GM12878 (cell line): ENCODE results near the gene PDSS1. TPM values are rescaled to one million over a fixed set of nuclear protein-coding genes. Genes with fewer than 3 reads are reported as not detected.

Source experiments
- ATAC-seq: fragments of 200-7000 bp; cut with Tn5 transposase; 3 replicates; pipeline ENCODE4 v1.9.1; 2020; ENCODE audit warnings: mild to moderate bottlenecking, moderate library complexity
- BruUV-seq: library from RNA; stranded (reverse); fragments of 400-500 nt; replicated peaks from 2 replicates; lab custom pipeline; 2021; lab: Mats Ljungman, UMichigan
- CTCF ChIA-PET: fragments of 300-600 bp; sonication (Branson Sonifier 250); formaldehyde crosslinking; extraction: SDS; loops from one replicate; lab custom pipeline; 2021; ENCODE audit warnings: inconsistent platforms; lab: Yijun Ruan, JAX
- POLR2A ChIA-PET: fragments of 350-600 bp; formaldehyde crosslinking; extraction: SDS; loops from one replicate; lab custom pipeline; 2021; ENCODE audit warnings: inconsistent platforms; lab: Charles Lee
- RAD21 ChIA-PET: fragments of 300-600 bp; sonication (Branson Sonifier 250); formaldehyde crosslinking; loops from one replicate; lab custom pipeline; 2023; ENCODE audit warnings: antibody characterized with exemption; ENCODE audit not compliant: unreplicated experiment; lab: Charles Lee
- SMC1A ChIA-PET: fragments of 300-600 bp; sonication (Branson Sonifier 250); formaldehyde crosslinking; loops from one replicate; lab custom pipeline; 2023; ENCODE audit not compliant: unreplicated experiment, uncharacterized antibody; lab: Charles Lee
- DNase-seq: peaks from one replicate; pipeline ENCODE4 v3.0.0-alpha.2; 2011; ENCODE audit warnings: low read depth, low spot score
- FAIRE-seq: peaks from 3 replicates; lab custom pipeline; 2011; peaks lifted over from hg19 to GRCh38; lab: Jason Lieb, UNC
- H2AFZ ChIP-seq: 2 replicates; pipeline ENCODE4 v1.6.0; 2011; ENCODE audit warnings: low read depth, low read length, control low read depth; ENCODE audit not compliant: control insufficient read depth
- H3K27ac ChIP-seq: 2 replicates; pipeline ENCODE4 v1.5.1; 2011; ENCODE audit warnings: control low read depth; ENCODE audit not compliant: control insufficient read depth, insufficient read depth
- H3K27me3 ChIP-seq, 2 experiments: replicated peaks in 1 of 2; 2 replicates each; pipeline versions ENCODE4 v1.6.0 to v1.6.1; 2011; ENCODE audit warnings: low read length in 1 of 2; ENCODE audit not compliant: control insufficient read depth in 2 of 2, insufficient read depth in 2 of 2
- H3K36me3 ChIP-seq, 2 experiments: 2 replicates each; pipeline ENCODE4 v1.5.1; 2011; ENCODE audit warnings: low read length in 1 of 2; ENCODE audit not compliant: control insufficient read depth in 2 of 2, insufficient read depth in 2 of 2
- H3K4me1 ChIP-seq: 2 replicates; pipeline ENCODE4 v1.6.1; 2011; ENCODE audit warnings: mild to moderate bottlenecking, low read length, moderate library complexity, mixed read lengths; ENCODE audit not compliant: control insufficient read depth, insufficient read depth
- H3K4me2 ChIP-seq: 2 replicates; pipeline ENCODE4 v1.6.0; 2011; ENCODE audit warnings: control low read depth; ENCODE audit not compliant: control insufficient read depth, insufficient read depth
- H3K4me3 ChIP-seq: fragments of 200-600 bp; sonication (generic); 2 replicates; pipeline ENCODE4 v1.5.1; 2016
- H3K79me2 ChIP-seq: 2 replicates; pipeline ENCODE4 v1.6.0; 2011; ENCODE audit warnings: low read length; ENCODE audit not compliant: control insufficient read depth, insufficient read depth
- H3K9ac ChIP-seq: 2 replicates; pipeline ENCODE4 v1.8.0; 2011; ENCODE audit warnings: low read length, control low read depth, mixed read lengths; ENCODE audit not compliant: control insufficient read depth, insufficient read depth
- H3K9me3 ChIP-seq: replicated peaks from 3 replicates; pipeline ENCODE4 v1.5.1; 2011; ENCODE audit warnings: mild to moderate bottlenecking, low read length; ENCODE audit not compliant: control insufficient read depth, insufficient read depth
- H4K20me1 ChIP-seq: 2 replicates; pipeline ENCODE4 v1.6.0; 2011; ENCODE audit not compliant: control insufficient read depth, insufficient read depth
- KLF5 ChIP-seq: fragments of 450-650 bp; IDR thresholded peaks from 2 replicates; pipeline ENCODE4 v1.6.1; 2014; ENCODE audit warnings: mild to moderate bottlenecking; ENCODE audit not compliant: partially characterized antibody
- NBN ChIP-seq: fragments of 450-650 bp; IDR thresholded peaks from 2 replicates; pipeline ENCODE4 v1.6.1; 2016
- NFYA ChIP-seq: IDR thresholded peaks from 2 replicates; pipeline ENCODE4 v1.6.1; 2011; ENCODE audit warnings: low read depth, mild to moderate bottlenecking, low read length, improper control_type of control experiment, borderline replicate concordance
- NR2C1 ChIP-seq: fragments of 450-650 bp; IDR thresholded peaks from 2 replicates; pipeline ENCODE4 v1.6.1; 2017; ENCODE audit warnings: antibody characterized with exemption, mild to moderate bottlenecking, moderate library complexity
- NRF1 ChIP-seq: conservative IDR thresholded peaks from 2 replicates; pipeline ENCODE4 v1.6.1; 2011; ENCODE audit warnings: mild to moderate bottlenecking, low read depth, low read length, improper control_type of control experiment
- YY1 ChIP-seq: IDR thresholded peaks from 2 replicates; pipeline ENCODE4 v1.6.1; 2011; ENCODE audit warnings: low read depth, mild to moderate bottlenecking, low read length
- ZNF622 ChIP-seq: fragments of 450-650 bp; IDR thresholded peaks from 2 replicates; pipeline ENCODE4 v1.6.1; 2017; ENCODE audit warnings: mild to moderate bottlenecking, inconsistent platforms
- WGBS: methylation state at CpG from one replicate; pipeline ENCODE4 v1.1.6; 2016; ENCODE audit warnings: low lambda C conversion rate; ENCODE audit not compliant: insufficient replicate concordance, insufficient coverage; ENCODE audit errors: missing lambda C conversion rate; 5-methylcytosine and 5-hydroxymethylcytosine counted together
- in situ Hi-C: fragments of 300-500 bp; cut with MboI; formaldehyde crosslinking; loops from 9 replicates; pipeline ENCODE4 v1.14.3; 2018; ENCODE audit warnings: mixed read lengths
- intact Hi-C: fragments of 100-400 bp; cut with micrococcal nuclease; formaldehyde crosslinking; loops from one replicate; pipeline ENCODE4 v1.14.2; 2022; ENCODE audit not compliant: unreplicated experiment
- polyA plus RNA-seq, 11 experiments: library from polyadenylated mRNA; depleted of rRNA in 4 of 11; unstranded in 6 of 11; stranded (reverse) in 5 of 11; fragments of >200 nt; fragmentation: Nextera tagmentation in 4 of 11; fragmentation: Illumina TruSeq in 1 of 11; extraction: Ambion mirVana in 4 of 11; extraction: Trizol in 1 of 11; gene quantifications; 1 replicate in 1 of 11; 2 replicates in 10 of 11; pipeline versions ENCODE4 v1.2.1 to v1.2.3, GENCODE V29; 2011 to 2016; ENCODE audit warnings: inconsistent platforms in 2 of 11, missing spikeins in 2 of 11, low read depth in 1 of 11
- total RNA-seq, 4 experiments: library from RNA; depleted of rRNA in 3 of 4; stranded (reverse); fragments of >200 nt in 3 of 4; fragmentation: Illumina TruSeq in 1 of 4; extraction: Trizol in 1 of 4; gene quantifications; 2 replicates each; pipeline versions ENCODE4 v1.2.1 to v1.2.3, GENCODE V29; 2013 to 2021
- TF ChIP-seq, protein P1 (sequence below): fragments of 450-650 bp; IDR thresholded peaks from 2 replicates; pipeline ENCODE4 v1.6.1; 2017; ENCODE audit warnings: mild to moderate bottlenecking, moderate library complexity
- TF ChIP-seq, protein P2 (sequence below): fragments of 150-350 bp; IDR thresholded peaks from 2 replicates; pipeline ENCODE4 v1.6.1; 2016; ENCODE audit warnings: low read depth, low read length

The PDSS1 gene
- total and polyA plus RNA-seq, 10 of the 15 experiments (the other 5 are each of a cell fraction or from before 2014, with no cell fraction given) = 12.2 to 48.2 (median 35.9) TPM

DNA sequence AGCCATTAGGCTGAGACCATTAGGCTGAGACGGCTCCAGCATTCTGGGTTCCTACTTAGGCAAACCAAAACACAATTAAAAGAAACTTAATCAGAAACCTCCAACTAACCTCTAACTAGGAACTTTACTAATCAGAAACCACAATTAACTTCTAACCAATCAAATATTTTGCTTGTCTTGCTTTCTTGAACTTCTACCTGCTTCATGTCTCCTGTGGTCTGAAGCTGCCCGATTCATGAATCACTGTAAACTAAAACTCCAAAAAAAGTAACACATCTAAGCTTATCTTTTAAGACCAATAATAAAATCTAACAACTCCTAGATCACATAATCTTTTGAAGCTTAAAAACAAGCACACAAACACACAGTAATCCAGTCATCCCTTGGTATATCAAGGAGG lies 76.1 kb downstream of the PDSS1 start:
- DNase-seq (no peak), FAIRE-seq (no peak), ATAC-seq (no peak)
- in situ Hi-C loops = no loop called here
- no peak overlapping the region for H3K4me3 ChIP-seq
- no peak overlapping the region for H3K4me2 ChIP-seq
- ChIA-PET SMC1A (interaction anchor here (0.6 to 2.1 kb wide), 5 partner anchors 11 to 47 kb away, joined by 3 to 6 read pairs (median 5); no protein-coding TSS in a partner anchor), RAD21 (interaction anchor here (0.7 to 2.4 kb wide), 4 partner anchors 8 to 106 kb away, joined by 3 to 5 read pairs (median 4); no protein-coding TSS in a partner anchor), POLR2A (interaction anchor here (0.6 to 1.3 kb wide), 5 partner anchors 9 to 228 kb away, joined by 3 to 6 read pairs (median 4); no protein-coding TSS in a partner anchor), CTCF (interaction anchor here (1.4 to 2.3 kb wide), 5 partner anchors 16 to 108 kb away, joined by 3 to 6 read pairs (median 4); partner anchors contain the start of gene ABI1)
- H3K4me1 ChIP-seq = no peaks in the 10 kb centered on the region; the same call in none of the 2 replicates
- H3K27ac ChIP-seq = no peak overlapping the region
- H2AFZ ChIP-seq = no peak overlapping the region
- H3K27me3 ChIP-seq = no peaks in the 10 kb centered on the region
- peaks cover 64% of the 10 kb centered on the region for H3K79me2 ChIP-seq
- TF ChIP-seq NR2C1 = 0 out of 2 replicates have a peak, but pooled peaks have one; percentile 4
- TF ChIP-seq NBN = no peak
- intact Hi-C loops = no loop called here
- no peaks in the 10 kb centered on the region; the same call in 2 of the 3 replicates for H3K9me3 ChIP-seq
- 98% methylated on average over 2 of the region's 2 CpGs for WGBS
- no peaks in the 10 kb centered on the region for H4K20me1 ChIP-seq
- BruUV-seq = no TSS peak
- peaks cover 0 to 4% of the 10 kb centered on the region in 2 experiments for H3K36me3 ChIP-seq
- no peak overlapping the region for H3K9ac ChIP-seq

DNA sequence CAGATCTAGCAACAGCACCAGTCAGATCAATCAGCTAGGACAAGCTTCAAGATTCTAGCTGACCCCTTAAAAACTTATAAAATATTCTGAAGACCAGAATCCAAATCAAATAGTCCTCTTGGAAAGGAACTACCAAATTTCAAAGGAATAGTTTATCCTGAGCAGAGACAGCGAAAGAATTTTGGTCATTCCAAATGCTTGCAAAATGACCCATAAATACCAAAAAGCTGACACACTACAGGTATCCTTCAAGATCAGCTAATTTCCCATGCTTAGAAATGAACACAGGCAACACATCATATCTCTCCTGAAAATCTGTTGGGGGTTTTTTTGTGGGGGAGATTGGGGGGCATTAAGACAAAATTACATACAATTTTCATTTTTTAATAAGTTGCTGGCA lies 78.8 kb downstream of the PDSS1 start:
- Histone ChIP-seq H3K27me3 (no peaks in the 10 kb centered on the region), H2AFZ (no peak overlapping the region), H3K9ac (no peak overlapping the region), H3K36me3 (peaks cover 0 to 4% of the 10 kb centered on the region in 2 experiments; a peak in 3 of 4 replicates), H3K79me2 (peaks cover 88% of the 10 kb centered on the region), H3K4me1 (peaks cover 26% of the 10 kb centered on the region), H3K9me3 (no peaks in the 10 kb centered on the region; the same call in 2 of the 3 replicates), H3K4me3 (no peak overlapping the region), H4K20me1 (no peaks in the 10 kb centered on the region), H3K4me2 (no peak overlapping the region), H3K27ac (no peak overlapping the region)
- 92% methylated on average over 1 of the region's 1 CpG for WGBS
- SMC1A ChIA-PET = interaction anchor here (0.9 to 1.5 kb wide), 5 partner anchors 10 to 50 kb away, joined by 3 to 4 read pairs (median 3); no protein-coding TSS in a partner anchor
- in situ Hi-C loops = no loop called here
- no peak for FAIRE-seq
- intact Hi-C loops = no loop called here
- RAD21 ChIA-PET = no interaction called here
- CTCF ChIA-PET = interaction anchor here (1.5 kb wide), 1 partner anchor 80 kb away, joined by 6 read pairs; no protein-coding TSS in a partner anchor
- no TSS peak for BruUV-seq
- POLR2A ChIA-PET = interaction anchor here (0.8 kb wide), 1 partner anchor 82 kb away, joined by 3 read pairs; no protein-coding TSS in a partner anchor
- DNase-seq = no peak
- ATAC-seq = no peak
- no peak for TF ChIP-seq KLF5
- TF ChIP-seq, protein P1, sequence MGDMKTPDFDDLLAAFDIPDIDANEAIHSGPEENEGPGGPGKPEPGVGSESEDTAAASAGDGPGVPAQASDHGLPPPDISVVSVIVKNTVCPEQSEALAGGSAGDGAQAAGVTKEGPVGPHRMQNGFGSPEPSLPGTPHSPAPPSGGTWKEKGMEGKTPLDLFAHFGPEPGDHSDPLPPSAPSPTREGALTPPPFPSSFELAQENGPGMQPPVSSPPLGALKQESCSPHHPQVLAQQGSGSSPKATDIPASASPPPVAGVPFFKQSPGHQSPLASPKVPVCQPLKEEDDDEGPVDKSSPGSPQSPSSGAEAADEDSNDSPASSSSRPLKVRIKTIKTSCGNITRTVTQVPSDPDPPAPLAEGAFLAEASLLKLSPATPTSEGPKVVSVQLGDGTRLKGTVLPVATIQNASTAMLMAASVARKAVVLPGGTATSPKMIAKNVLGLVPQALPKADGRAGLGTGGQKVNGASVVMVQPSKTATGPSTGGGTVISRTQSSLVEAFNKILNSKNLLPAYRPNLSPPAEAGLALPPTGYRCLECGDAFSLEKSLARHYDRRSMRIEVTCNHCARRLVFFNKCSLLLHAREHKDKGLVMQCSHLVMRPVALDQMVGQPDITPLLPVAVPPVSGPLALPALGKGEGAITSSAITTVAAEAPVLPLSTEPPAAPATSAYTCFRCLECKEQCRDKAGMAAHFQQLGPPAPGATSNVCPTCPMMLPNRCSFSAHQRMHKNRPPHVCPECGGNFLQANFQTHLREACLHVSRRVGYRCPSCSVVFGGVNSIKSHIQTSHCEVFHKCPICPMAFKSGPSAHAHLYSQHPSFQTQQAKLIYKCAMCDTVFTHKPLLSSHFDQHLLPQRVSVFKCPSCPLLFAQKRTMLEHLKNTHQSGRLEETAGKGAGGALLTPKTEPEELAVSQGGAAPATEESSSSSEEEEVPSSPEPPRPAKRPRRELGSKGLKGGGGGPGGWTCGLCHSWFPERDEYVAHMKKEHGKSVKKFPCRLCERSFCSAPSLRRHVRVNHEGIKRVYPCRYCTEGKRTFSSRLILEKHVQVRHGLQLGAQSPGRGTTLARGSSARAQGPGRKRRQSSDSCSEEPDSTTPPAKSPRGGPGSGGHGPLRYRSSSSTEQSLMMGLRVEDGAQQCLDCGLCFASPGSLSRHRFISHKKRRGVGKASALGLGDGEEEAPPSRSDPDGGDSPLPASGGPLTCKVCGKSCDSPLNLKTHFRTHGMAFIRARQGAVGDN = no peak
- TF ChIP-seq NRF1 = no peak
- no peak for TF ChIP-seq YY1
- TF ChIP-seq ZNF622 = no peak
- TF ChIP-seq, protein P2, sequence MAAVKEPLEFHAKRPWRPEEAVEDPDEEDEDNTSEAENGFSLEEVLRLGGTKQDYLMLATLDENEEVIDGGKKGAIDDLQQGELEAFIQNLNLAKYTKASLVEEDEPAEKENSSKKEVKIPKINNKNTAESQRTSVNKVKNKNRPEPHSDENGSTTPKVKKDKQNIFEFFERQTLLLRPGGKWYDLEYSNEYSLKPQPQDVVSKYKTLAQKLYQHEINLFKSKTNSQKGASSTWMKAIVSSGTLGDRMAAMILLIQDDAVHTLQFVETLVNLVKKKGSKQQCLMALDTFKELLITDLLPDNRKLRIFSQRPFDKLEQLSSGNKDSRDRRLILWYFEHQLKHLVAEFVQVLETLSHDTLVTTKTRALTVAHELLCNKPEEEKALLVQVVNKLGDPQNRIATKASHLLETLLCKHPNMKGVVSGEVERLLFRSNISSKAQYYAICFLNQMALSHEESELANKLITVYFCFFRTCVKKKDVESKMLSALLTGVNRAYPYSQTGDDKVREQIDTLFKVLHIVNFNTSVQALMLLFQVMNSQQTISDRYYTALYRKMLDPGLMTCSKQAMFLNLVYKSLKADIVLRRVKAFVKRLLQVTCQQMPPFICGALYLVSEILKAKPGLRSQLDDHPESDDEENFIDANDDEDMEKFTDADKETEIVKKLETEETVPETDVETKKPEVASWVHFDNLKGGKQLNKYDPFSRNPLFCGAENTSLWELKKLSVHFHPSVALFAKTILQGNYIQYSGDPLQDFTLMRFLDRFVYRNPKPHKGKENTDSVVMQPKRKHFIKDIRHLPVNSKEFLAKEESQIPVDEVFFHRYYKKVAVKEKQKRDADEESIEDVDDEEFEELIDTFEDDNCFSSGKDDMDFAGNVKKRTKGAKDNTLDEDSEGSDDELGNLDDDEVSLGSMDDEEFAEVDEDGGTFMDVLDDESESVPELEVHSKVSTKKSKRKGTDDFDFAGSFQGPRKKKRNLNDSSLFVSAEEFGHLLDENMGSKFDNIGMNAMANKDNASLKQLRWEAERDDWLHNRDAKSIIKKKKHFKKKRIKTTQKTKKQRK = no peak
- no peak for TF ChIP-seq NFYA
